ENCODE results near the gene TBPL1.
"Not testable (repeated sequence)": the region's sequence is repeated elsewhere in the genome, so short reads cannot be mapped to it uniquely, and the experiment has no call there.

TBPL1 gene

DNA sequence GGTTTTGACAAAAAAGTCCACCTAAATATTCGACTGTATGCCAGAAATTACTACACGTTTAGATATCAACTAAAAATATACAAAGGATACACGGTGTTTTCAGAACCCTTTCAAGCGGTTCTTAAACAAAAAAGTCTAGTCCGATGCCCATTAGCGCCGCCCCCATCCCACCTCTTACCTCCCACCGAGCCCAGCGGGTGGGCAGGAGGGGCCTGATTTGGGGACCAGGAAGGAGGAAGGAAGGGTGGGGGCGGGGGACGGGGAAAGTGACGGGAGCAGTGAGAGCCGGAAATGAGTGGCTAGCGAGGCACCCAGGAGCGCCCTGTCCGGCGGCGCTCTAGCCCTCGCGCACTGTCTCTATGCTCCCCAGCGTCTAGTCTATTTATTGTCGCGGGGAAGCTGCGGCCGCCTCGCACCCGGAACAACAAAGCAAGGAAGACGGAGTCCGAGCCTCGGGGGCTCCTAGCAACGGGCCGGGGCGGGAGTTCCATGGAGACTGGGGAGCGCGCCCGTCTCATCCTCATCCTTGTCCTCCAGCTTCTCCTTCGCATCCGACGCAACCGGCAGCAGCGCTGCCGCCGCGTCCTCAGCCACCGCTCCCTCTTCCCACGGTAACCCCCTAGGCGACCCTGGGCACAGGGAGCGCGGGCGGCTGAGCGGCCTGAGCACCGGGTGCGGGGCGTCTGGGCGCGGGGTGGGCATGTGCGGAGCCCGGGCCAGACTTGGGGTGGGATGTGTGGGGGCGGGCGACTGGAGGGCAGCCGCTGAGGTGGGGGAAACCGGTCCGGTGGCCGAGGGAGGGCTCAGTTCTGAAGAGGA lies at the start of gene TBPL1:
TBPL1 (plus strand) TSS at position 410 of the 819 bp plus-strand sequence. CDS start 26,902 bp downstream, outside the sequence.
- DNase-seq, result peak; percentile 85 to 95

DNA sequence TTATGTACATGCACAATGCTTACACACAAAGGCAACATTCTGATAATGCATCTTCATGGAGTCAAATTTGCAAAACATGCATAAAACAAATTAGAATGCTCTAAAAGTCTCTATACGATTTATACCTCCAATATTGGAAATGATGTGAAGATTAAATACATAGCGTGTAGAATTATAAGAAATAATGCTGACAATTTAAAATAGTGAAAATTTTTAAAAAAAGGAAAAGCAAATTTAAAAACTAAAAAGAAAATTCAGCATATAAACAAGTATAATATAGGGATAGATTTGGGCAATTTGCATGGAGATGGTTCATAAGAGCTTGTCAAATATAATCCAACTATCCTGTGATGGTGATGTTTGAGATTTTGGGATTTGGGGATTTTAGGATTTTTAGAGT lies 49.2 kb upstream of the TBPL1 start:
- no peak for DNase-seq

DNA sequence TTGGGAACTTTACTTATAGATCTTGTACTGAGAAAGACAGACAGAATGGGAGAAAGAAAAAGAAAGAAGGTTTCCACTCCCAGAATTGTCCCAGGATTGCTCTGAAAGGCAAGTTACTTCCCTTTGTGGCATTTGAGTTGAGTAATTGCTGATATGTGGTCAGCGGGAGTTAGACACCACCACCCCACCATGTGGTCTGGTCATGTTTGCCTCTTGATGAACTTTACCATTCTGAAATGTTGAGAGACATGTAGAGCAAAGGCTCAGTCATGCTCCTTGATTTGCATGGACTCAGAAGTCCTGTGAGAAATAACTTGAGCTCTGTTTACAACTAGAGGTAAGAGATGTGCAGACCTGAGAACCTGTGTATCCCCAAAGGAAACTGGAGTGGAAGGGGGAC lies 47.0 kb upstream of the TBPL1 start:
- peak; percentile 34 to 39 for DNase-seq

DNA sequence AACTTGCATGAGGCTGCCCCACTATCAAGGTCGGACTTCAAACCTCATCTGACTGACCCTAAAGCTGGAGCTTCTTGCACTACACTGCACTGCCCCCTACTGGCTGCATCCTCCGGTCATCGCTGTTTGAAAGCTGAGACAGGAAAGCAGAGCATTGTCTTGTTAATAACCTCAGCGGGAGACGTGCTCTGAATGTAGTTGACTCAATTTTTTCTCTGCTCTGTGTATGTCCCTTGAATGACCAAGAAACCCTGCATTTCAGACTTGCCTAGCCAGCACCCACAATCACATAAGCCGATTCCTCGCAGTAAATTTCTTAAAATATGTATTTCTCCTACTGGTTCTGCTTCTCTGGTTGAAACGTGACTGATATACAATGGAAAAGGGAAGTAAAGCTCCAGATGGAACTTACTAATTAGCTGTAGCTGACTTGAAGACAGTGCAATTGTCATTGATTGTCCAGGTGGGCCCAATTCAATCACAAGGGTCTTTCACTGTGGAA lies 36.3 kb upstream of the TBPL1 start:
- DNase-seq, result peak; percentile 53 to 92

DNA sequence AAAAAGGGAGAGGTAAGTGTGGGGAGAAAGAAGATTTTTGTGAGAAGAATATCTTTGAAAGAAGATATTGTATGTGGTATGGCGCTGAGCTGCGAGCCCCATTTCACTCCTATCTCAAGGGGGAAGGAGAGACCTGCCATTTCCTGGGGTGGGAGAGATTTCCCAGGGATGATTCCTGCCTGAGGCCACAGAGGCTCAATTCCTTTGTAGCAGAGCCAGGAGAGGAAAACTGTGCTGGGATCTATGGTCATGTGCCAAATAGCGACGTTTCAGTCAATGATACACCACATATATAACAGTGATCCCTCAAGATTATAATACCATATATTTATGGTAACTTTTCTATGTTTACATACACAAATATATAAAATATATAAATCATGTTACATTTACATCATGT lies 35.2 kb upstream of the TBPL1 start:
- no peak for DNase-seq

DNA sequence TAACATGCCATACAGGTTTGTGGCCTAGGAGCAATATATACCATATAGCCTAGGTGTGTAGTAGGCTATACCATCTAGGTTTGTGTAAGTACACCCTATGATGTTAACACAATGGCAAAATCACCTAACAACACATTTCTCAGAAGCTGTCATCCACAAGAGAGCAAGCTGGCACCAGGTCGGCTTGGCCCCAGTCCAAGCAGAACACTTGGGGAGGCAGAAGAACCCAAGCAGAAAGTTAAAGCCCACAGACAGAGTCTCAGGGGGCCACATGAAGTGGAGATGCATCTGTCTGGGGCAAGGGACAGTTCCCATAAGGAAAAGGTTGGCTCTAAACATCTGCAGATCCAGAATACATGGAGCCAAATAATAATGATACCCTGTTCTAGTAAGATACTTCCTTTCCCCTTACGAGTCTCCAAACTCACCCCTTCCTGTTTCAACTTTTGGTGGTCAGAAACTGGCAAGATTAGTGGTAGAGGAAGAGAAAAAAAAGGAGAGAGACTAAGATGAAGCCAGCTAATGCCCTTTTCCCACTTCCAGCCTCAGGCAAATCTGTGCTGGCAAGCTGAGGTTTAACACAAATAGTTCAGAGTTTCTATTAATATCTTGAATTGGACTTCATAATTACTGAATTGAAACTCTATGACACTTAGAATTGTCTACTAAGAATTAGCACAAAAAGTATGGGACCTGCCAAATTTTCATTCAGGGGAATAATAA lies 34.7 kb upstream of the TBPL1 start:
- no peak for DNase-seq

DNA sequence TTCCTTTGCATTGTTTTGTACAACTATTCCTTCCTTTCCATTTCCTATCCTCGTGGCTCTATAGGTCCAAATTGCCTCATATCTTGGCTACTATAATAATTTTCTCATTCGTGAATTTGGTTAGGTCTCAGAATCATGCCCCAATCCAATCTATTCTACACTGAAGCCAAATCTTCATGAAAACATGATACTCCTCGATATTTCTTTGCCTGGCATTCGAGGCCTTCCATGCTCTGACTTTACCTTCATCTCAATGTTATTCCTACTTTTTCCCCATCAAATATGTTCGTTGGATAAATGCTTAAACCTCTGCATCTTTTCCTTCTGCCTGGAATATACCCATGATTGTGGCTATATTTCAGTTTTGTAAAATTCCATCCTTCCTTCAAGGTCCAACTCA lies 33.7 kb upstream of the TBPL1 start:
- DNase-seq, result no peak

DNA sequence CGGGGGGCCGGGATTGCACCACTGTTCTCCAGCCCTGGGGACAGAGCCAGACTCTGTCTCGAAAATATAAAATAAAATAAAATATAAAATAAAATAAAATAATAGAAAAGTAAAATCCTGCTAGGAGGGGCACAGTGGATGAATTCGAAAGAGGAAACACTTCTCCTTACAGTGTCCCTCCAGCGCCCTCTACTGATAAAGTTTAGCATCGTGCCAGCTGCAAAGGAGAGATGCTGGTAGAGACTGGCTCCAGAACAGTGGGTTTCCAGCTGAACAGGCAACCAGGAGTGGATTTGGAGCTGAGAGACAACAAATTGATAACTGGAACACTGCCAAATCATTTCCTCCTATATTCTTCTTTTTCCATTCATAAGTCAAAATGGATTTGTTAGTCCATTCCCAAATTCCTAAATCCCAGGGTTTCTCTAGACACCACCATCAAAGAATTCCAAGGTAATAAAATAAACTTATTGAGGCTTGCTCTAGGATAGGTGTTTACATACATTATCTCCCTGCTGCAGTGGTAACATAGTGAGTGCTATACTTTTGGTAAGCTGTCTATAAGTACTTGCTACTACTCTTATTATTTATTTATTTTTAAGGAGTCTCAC lies 31.7 kb upstream of the TBPL1 start:
- DNase-seq, result peak; percentile 62 to 95

DNA sequence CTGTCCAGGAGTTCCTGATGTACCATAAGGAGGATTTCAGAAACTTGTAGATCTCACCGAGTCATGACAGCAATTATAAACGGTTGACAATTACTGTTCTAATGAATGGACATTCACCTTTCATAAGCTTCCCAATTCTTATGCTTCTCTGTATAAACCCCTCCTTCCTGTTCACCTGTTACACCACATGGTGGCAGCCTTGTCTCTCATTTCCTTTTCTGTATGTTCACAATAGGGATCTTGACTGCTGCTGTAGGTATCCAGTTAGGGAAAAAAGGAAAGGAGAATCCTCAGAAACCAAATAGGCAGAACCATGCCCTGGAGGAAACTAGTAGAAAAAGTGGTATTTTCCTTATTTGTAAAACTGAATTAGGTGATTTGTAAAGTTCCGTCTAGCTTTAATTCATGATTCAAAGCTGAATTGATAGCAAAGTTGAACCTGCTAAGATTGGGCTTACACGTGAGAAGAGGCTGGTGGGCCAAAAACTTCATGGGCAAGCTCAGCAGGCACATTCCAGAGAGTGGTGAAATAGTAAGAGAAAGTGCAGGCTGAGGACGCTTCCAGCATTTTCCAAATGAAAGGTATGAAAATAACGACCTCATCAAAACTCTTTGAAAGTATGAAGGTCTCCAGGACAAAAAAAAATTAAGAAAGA lies 29.0 kb upstream of the TBPL1 start:
- DNase-seq, result peak; percentile 48 to 77

DNA sequence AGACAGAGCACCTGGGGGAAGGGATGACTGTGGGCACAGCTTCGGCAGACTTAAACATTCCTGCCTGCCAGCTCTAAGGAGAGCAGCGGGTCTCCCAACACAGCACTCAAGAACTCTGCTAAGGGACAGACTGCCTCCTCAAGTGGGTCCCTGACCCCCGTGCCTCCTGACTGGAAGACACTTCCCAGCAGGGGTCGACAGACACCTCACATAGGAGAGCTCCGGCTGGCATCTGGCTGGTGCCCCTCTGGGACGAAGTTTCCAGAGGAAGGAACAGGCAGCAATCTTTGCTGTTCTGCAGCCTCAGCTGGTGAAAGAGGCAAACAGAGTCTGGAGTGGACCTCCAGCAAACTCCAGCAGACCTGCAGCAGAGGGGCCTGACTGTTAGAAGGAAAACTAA lies 21.8 kb upstream of the TBPL1 start:
- not testable (repeated sequence) for DNase-seq

DNA sequence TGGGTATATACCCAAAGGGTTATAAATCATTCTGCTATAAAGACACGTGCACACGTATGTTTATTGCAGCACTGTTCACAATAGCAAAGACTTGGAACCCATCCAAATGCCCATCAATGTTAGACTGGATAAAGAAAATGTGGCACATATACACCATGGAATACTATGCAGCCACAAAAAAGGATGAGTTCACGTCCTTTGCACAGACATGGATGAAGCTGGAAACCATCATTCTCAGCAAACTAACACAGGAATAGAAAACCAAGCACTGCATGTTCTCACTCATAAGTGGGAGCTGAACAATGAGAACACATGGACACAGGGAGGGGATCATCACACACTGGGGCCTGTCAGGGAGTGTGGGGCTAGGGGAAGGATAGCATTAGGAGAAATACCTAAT lies 16.7 kb upstream of the TBPL1 start:
- DNase-seq, result not testable (repeated sequence)

DNA sequence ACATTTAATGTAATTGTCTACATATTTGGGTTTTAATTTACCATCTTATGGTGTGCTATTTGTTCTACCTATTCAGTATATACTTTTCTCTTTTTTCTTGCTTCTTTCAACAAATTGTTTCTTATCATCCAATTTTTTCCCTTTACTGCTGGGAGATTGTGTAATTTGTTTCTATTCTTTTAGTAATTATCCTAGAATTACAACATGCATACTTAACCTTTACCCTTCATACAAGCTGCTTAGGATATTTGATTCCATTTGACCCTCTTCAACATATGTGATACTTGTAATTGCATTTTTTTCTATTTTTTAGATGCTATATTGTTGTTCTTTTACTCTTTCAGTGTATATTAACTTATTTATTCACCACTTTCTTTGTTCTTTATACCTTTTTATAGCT lies 15.1 kb upstream of the TBPL1 start:
- DNase-seq, result no peak

DNA sequence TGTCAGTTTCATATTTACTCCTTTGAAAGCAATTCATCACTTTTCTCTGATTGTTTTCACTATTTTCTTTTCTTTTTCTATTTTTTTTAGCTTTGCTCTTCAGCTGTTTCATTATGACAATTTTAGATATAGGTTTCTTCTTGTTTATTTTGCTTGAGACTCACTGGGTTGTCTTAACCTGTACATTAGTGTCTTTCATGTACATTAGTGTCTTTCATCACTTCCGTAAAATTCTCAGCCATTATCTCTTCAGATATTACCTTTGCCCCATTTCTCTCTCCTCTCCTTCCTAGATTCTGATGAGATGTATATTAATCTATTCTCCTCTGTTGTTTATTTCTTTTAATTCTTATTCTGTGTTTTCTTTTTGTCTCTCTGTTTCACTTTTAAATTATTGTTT lies 14.5 kb upstream of the TBPL1 start:
- no peak for DNase-seq

DNA sequence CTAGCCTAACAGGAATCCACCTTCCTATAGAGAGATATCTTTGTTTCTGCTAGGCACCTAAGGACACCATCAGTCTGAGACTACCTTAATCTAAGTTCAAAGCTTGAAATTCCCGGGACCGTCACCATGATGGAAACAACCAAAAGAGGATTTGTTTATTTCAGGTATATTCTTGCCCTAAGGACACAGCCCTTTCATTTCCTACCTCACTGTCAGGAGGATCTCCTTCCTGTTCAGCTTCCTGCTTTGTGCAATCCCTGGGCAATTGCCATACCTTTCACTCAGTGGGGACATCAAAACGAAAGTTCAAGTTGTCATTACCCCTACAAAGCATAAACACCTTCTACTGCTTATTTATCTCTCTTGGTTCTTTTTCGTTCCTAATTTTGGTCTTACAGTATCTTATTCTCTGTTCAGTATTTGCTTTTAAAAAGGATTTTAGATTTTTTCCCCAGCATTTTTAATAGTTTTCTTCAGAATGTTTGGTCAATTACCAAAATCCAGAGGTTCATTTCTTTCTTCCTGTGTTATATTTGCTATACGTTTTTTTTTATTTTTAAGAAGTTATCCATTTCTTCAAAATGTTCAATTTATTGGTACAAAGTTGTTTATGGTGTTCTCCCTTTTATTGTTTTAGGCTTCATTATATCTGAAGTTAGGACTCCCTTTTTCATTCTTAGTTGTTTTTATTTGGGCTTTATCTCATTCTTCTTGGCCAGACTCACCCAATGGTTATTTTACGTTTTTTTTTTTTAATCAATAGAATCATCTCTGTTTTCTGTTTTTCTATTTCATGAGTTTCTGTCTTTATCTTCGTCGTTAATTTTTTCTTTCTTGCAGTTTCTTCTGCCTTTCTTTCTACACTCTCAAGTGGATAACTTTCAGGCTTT lies 13.0 kb upstream of the TBPL1 start:
- no peak for DNase-seq

DNA sequence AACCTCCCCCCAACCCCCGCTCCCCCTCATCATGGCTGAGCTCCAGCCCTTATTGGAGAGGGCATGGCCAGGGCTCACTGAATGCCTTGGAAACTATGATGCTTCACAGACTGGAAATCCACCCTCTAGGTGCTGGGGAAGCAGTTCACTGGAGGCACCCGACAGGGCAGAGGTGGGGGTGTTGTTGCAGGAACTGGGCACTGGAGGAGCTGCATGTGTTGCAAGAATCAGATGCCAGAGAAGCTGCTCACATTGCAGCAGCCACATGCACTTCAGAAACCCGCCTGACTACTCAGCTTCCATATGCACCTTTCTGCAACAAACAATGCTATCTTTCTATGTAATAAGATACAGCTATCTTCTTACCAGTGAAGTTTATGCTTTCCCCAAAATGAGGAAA lies 7.9 kb upstream of the TBPL1 start:
- no peak for DNase-seq

DNA sequence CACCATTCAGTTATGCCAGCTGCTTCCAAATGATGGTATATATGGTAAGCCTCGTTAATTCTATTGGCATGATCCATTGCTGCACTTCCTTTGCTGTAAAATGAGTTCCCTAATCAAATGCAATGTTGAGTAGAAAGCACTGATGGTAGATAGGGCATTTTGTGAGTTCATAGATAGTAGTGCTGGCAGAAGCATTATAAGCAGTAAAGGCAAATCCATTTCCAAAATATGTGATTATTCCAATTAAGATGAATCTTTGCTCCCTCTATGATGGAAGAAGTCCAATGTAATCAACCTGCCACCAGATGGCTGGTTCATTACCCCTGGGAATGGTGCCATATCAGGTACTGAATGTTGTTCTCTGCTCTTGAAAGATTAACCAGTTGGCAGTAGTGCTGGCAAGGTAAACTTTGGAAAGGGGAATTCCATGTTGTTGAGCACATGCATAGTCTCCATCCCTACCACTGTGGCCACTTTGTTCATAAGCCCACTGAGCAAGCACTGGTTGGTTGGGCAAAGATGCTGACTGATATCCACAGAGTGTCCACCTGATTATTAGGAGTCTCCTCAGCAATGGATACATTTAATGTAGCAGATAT lies 5.6 kb upstream of the TBPL1 start:
- DNase-seq, result no peak

DNA sequence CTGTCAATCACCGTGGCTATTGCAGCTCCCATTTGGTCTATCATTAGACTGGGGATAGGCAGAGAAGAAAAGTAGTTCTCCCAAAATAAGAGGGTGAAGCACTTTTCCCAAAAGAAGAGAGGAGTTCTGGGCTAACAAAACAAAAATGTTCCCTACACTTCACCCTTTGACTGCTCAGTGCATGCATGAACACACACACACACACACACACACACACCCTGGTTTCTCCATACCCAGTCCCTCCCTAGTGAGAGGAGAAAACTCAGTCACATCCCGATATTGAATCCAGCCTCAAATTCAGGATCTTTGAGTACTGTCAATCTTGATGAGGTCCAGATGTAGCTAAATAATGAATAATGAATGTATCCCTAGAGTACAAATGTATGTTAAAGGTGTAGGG lies 4.6 kb upstream of the TBPL1 start:
- DNase-seq, result no peak

DNA sequence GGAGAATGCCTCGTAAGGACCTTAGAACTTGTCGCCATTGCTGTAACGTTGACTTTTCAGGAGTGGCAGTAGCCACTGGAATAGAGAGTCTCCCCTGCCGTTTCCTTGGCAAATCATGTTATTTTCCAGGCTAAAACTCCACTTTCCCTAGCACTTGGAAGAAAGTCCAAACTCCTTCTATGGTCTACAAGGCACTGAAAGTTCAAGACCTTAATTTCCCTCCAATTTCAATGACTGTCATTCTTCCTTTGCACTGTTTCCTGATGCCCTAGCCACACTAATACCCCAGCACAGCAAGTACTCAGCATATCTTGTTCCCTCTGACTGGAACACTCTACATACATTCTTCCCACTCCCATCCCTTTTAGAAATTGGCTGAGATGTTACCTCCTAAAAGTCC lies 1.8 kb upstream of the TBPL1 start:
- no peak for DNase-seq

DNA sequence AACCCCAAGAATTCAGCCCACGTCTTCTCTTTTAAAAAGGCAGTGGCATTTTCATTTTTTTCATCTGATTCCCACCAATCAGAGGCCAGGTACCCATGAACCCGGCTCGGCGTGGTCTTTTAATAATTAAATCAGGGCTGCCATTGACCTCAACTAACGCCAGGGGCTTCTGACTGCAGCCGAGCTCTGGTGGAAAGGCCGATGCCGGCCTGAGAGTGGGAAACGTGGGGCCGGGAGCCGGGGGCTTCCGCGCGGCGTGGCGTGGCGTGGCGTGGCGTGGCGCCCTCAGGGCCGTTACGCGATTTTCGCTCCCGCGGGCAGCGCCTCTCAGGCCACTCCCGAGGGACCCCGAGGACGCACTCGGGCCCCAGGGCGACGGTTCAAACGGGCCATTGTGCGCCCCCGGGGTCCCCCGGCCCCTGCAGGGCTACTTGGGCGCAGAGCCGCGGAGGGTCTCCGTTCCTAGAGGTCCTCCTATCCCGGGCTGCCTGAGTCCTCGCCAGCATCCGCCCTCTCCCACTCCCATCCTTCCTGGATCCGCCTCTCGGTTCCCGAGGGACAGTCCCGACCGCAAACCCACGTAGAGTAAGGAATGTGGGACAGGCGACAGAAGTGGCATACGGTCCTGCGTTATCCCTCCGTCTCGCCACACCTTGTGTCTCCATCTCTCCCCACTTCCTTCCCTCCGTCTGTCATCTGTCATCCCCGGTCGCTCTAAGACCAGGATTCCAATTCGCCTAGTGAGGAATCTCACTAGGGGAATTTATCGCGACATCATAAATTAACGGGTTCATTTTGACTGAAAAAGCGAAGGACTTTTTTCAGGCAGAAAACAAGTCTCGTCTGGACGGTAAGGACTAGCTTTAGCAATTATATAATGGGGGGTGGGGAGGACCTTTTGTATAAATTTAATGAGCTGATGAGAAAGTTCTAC lies 876 bp upstream of the TBPL1 start:
- DNase-seq, result peak; percentile 23 to 49

DNA sequence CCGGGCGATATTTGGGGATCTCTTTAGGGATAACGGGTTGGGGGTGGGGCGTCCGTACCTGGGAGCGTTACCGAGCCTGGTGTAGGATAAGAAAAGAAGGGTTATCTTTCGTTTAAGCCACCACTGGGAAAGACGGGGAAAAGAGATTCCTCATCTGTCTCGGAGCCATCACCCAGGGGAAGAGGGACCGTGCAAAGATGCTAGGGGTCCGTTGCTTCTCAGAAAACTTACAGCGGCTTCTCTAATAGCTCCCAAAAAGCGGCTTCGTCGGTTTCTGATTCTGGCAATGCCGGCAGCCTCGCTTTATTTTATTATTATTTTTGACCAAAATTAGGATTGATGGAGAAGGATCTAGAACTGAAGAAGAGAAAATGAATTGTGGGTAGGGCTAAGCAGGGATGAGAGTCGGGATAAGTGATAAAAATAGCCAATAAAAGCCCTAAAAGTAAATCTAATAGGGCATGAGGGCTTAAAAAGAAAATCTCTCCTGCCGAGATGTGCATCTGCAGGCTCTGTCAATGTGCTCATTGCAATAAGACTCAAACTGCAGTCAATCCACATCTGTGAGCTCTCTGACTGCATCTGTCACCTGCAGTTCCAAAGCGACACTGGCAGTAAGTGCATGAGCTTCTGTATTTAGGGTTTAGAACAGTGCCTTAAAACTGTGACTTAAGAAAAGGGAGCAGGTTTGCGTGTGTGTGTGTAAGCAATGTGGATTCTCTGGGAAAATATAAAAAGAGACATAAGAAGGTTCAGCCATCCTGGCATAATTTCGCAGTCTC lies 801 bp downstream of the TBPL1 start:
- no peak for DNase-seq
